H9 (cell line): Measurements from ENCODE around the gene ADAMTS6. TPM values are rescaled to one million over a fixed set of nuclear protein-coding genes. Genes with fewer than 3 reads are reported as not detected.

ENCODE experiments used
- DNase-seq: peaks from one replicate; pipeline ENCODE4 v3.0.0-alpha.2; 2017
- H2AFZ ChIP-seq: one replicate; pipeline ENCODE4 v1.6.1; 2013; ENCODE audit warnings: mild to moderate bottlenecking, low read length, control low read depth, moderate library complexity
- H2AK5ac ChIP-seq: 2 replicates; pipeline ENCODE4 v1.6.1; 2013; ENCODE audit warnings: low read length, control low read depth, mixed read lengths; ENCODE audit not compliant: insufficient read length
- H2BK120ac ChIP-seq: one replicate; pipeline ENCODE4 v1.6.1; 2013; ENCODE audit warnings: low read depth, mild to moderate bottlenecking, low read length, control low read depth, inconsistent platforms; ENCODE audit not compliant: poor library complexity, severe bottlenecking
- H2BK12ac ChIP-seq: 2 replicates; pipeline ENCODE4 v1.6.1; 2013; ENCODE audit warnings: low read length, control low read depth, mixed read lengths, low read depth; ENCODE audit not compliant: insufficient read length
- H2BK15ac ChIP-seq: 2 replicates; pipeline ENCODE4 v1.6.1; 2013; ENCODE audit warnings: low read depth, low read length, control low read depth
- H2BK20ac ChIP-seq: one replicate; pipeline ENCODE4 v1.6.1; 2013; ENCODE audit warnings: low read depth, mild to moderate bottlenecking, low read length, control low read depth, inconsistent platforms; ENCODE audit not compliant: poor library complexity, severe bottlenecking
- H2BK5ac ChIP-seq: 2 replicates; pipeline ENCODE4 v1.6.1; 2013; ENCODE audit warnings: low read length, control low read depth, mixed read lengths; ENCODE audit not compliant: insufficient read length
- H3K14ac ChIP-seq: 2 replicates; pipeline ENCODE4 v1.6.1; 2013; ENCODE audit warnings: low read length, control low read depth; ENCODE audit not compliant: insufficient read depth
- H3K18ac ChIP-seq: 2 replicates; pipeline ENCODE4 v1.6.1; 2013; ENCODE audit warnings: low read depth, mild to moderate bottlenecking, mixed read lengths, low read length, control low read depth; ENCODE audit not compliant: insufficient read length
- H3K23ac ChIP-seq: 2 replicates; pipeline ENCODE4 v1.6.1; 2013; ENCODE audit warnings: low read length, control low read depth, mixed read lengths, low read depth; ENCODE audit not compliant: insufficient read length
- H3K23me2 ChIP-seq: 2 replicates; pipeline ENCODE4 v1.6.1; 2013; ENCODE audit warnings: low read depth, mild to moderate bottlenecking, mixed read lengths, low read length, control low read depth; ENCODE audit not compliant: insufficient read length, poor library complexity, severe bottlenecking
- H3K27ac ChIP-seq: 2 replicates; pipeline ENCODE4 v1.5.1; 2013; ENCODE audit warnings: low read length, control low read depth, mixed read lengths, low read depth; ENCODE audit not compliant: insufficient read length
- H3K27me3 ChIP-seq: 2 replicates; pipeline ENCODE4 v1.6.1; 2013; ENCODE audit warnings: low read length, control low read depth, inconsistent platforms; ENCODE audit not compliant: insufficient read depth
- H3K4ac ChIP-seq: 2 replicates; pipeline ENCODE4 v1.6.1; 2013; ENCODE audit warnings: low read depth, mild to moderate bottlenecking, control low read depth, inconsistent platforms, low read length, moderate library complexity
- H3K4me1 ChIP-seq: 2 replicates; pipeline ENCODE4 v1.6.1; 2013; ENCODE audit warnings: low read length, control low read depth, inconsistent platforms; ENCODE audit not compliant: insufficient read depth
- H3K4me2 ChIP-seq: 2 replicates; pipeline ENCODE4 v1.6.1; 2013; ENCODE audit warnings: low read length, control low read depth, mixed read lengths; ENCODE audit not compliant: insufficient read length, insufficient read depth
- H3K56ac ChIP-seq: 2 replicates; pipeline ENCODE4 v1.6.1; 2013; ENCODE audit warnings: low read depth, mild to moderate bottlenecking, mixed read lengths, low read length, control low read depth; ENCODE audit not compliant: insufficient read length
- H3K79me1 ChIP-seq: 2 replicates; pipeline ENCODE4 v1.6.1; 2013; ENCODE audit warnings: low read depth, mild to moderate bottlenecking, moderate library complexity, low read length, control low read depth, inconsistent platforms; ENCODE audit not compliant: insufficient read depth, poor library complexity, severe bottlenecking
- H3K79me2 ChIP-seq: 2 replicates; pipeline ENCODE4 v1.6.1; 2013; ENCODE audit warnings: low read length, control low read depth, inconsistent platforms; ENCODE audit not compliant: insufficient read depth
- H3K9ac ChIP-seq: 2 replicates; pipeline ENCODE4 v1.6.1; 2013; ENCODE audit warnings: low read length, control low read depth, mixed read lengths; ENCODE audit not compliant: insufficient read length; ENCODE audit errors: extremely low read depth
- H3K9me3 ChIP-seq: one replicate; pipeline ENCODE4 v1.6.1; 2013; ENCODE audit warnings: low read depth, low read length, inconsistent platforms; ENCODE audit not compliant: control insufficient read depth
- H3T11ph ChIP-seq: one replicate; pipeline ENCODE4 v1.6.1; 2013; ENCODE audit warnings: mild to moderate bottlenecking, low read length, control low read depth, inconsistent platforms
- H4K20me1 ChIP-seq: one replicate; pipeline ENCODE4 v1.6.1; 2013; ENCODE audit not compliant: control insufficient read depth, insufficient read length, insufficient read depth
- H4K5ac ChIP-seq: 2 replicates; pipeline ENCODE4 v1.6.1; 2013; ENCODE audit warnings: low read depth, mild to moderate bottlenecking, mixed read lengths, low read length, control low read depth; ENCODE audit not compliant: insufficient read length
- H4K8ac ChIP-seq: replicated peaks from 2 replicates; pipeline ENCODE4 v1.6.1; 2013; ENCODE audit warnings: low read length, control low read depth, mixed read lengths, low read depth; ENCODE audit not compliant: insufficient read length
- H4K91ac ChIP-seq: 2 replicates; pipeline ENCODE4 v1.6.1; 2013; ENCODE audit warnings: low read depth, mild to moderate bottlenecking, moderate library complexity, mixed read lengths, low read length, control low read depth; ENCODE audit not compliant: insufficient read length
- H3K27ac Mint-ChIP-seq, 3 experiments: 2 replicates in 2 of 3; 3 replicates in 1 of 3; pipeline ENCODE4 v1.8.0; 2020 to 2021; ENCODE audit warnings: mixed read lengths in 3 of 3, mild to moderate bottlenecking in 1 of 3, moderate library complexity in 1 of 3
- H3K27me3 Mint-ChIP-seq: 2 replicates; pipeline ENCODE4 v1.8.0; 2021; ENCODE audit warnings: low read depth, mild to moderate bottlenecking, moderate library complexity, mixed read lengths
- H3K36me3 Mint-ChIP-seq, 3 experiments: 2 replicates in 2 of 3; 3 replicates in 1 of 3; pipeline ENCODE4 v1.8.0; 2020 to 2021; ENCODE audit warnings: low read depth in 3 of 3, mixed read lengths in 3 of 3; ENCODE audit not compliant: insufficient read depth in 1 of 3
- H3K4me1 Mint-ChIP-seq, 2 experiments: 2 replicates each; pipeline ENCODE4 v1.8.0; 2020; ENCODE audit warnings: mixed read lengths in 2 of 2
- H3K4me3 Mint-ChIP-seq, 2 experiments: 2 replicates in 1 of 2; 3 replicates in 1 of 2; pipeline ENCODE4 v1.8.0; 2020 to 2021; ENCODE audit warnings: mild to moderate bottlenecking in 2 of 2, mixed read lengths in 2 of 2, moderate library complexity in 1 of 2
- H3K9me3 Mint-ChIP-seq, 2 experiments: 2 replicates in 1 of 2; 3 replicates in 1 of 2; pipeline ENCODE4 v1.8.0; 2020; ENCODE audit warnings: mild to moderate bottlenecking in 2 of 2, mixed read lengths in 2 of 2, moderate library complexity in 1 of 2
- CTCF ChIP-seq: fragments of 200-600 bp; sonication (generic); conservative IDR thresholded peaks from 3 replicates; pipeline ENCODE4 v1.8.0; 2021; ENCODE audit warnings: antibody characterized with exemption, mild to moderate bottlenecking
- WGBS: extraction: QIAGEN DNeasy Blood & Tissue Kit; methylation state at CpG from one replicate; pipeline ENCODE4 v1.1.7; 2013; ENCODE audit warnings: missing lambda C conversion rate, low lambda C conversion rate, mixed read lengths; ENCODE audit not compliant: insufficient read length; ENCODE audit errors: extremely low coverage; 5-methylcytosine and 5-hydroxymethylcytosine counted together
- total RNA-seq: library from RNA; stranded (reverse); gene quantifications from 2 replicates; pipeline ENCODE4 v1.2.1, GENCODE V29; 2021

Gene ADAMTS6
- total RNA-seq, 1 experiment from 2014 or later = 0.33 TPM

- Histone ChIP-seq H3K79me1 (no peaks in the 10 kb centered on the region), H3T11ph (no peak overlapping the region), H3K4me1 (no peaks in the 10 kb centered on the region; the same call in 1 of the 2 replicates), H3K23ac (no peak overlapping the region), H4K91ac (no peak overlapping the region), H3K27ac (no peak overlapping the region), H4K8ac (no peak overlapping the region), H3K4me2 (no peak overlapping the region), H3K56ac (no peak overlapping the region), H3K23me2 (no peaks in the 10 kb centered on the region), H2BK5ac (no peak overlapping the region), H2BK12ac (no peak overlapping the region), H2BK15ac (no peak overlapping the region), H3K27me3 (no peaks in the 10 kb centered on the region), H4K5ac (no peak overlapping the region), H4K20me1 (no peaks in the 10 kb centered on the region), H3K79me2 (no peaks in the 10 kb centered on the region), H3K9me3 (no peaks in the 10 kb centered on the region), H2BK20ac (no peak overlapping the region), H3K18ac (no peak overlapping the region), H3K4ac (no peak overlapping the region), H2BK120ac (no peak overlapping the region), H2AK5ac (no peak overlapping the region), H3K14ac (no peak overlapping the region), H3K9ac (no peak overlapping the region), H2AFZ (no peak overlapping the region)
- no peak overlapping the region for H3K27ac Mint-ChIP-seq
- no peaks in the 10 kb centered on the region for H3K27me3 Mint-ChIP-seq
- no peaks in the 10 kb centered on the region; a peak in 1 of 7 replicates for H3K36me3 Mint-ChIP-seq
- no peak for DNase-seq
- no peak overlapping the region for H3K4me3 Mint-ChIP-seq
- no CpG with 5 or more reads among the region's 3 CpGs for WGBS
- peaks cover 2% of the 10 kb centered on the region in 2 experiments for H3K4me1 Mint-ChIP-seq
- H3K9me3 Mint-ChIP-seq = no peaks in the 10 kb centered on the region; a peak in 1 of 5 replicates
- TF ChIP-seq CTCF = no peak
Measured at GRCh38 chr5:65108786-65109743, 372.7 kb downstream of the ADAMTS6 start.
